DND-41 (cell line): ENCODE results near the gene AKIRIN1.
"Not testable (repeated sequence)": the region's sequence is repeated elsewhere in the genome, so short reads cannot be mapped to it uniquely, and the experiment has no call there.

Experiments
- EZH2 ChIP-seq: IDR thresholded peaks from 3 replicates; pipeline ENCODE4 v1.6.1; 2012; ENCODE audit warnings: borderline replicate concordance, low read depth, mild to moderate bottlenecking, moderate library complexity, low read length, inconsistent platforms; ENCODE audit not compliant: severe bottlenecking
- TF ChIP-seq, protein P1 (sequence below): IDR thresholded peaks from 2 replicates; pipeline ENCODE4 v1.5.1; 2012; ENCODE audit warnings: borderline replicate concordance, low read length, moderate library complexity, mild to moderate bottlenecking; ENCODE audit not compliant: poor library complexity, severe bottlenecking; ENCODE audit errors: extremely low read depth

DNA sequence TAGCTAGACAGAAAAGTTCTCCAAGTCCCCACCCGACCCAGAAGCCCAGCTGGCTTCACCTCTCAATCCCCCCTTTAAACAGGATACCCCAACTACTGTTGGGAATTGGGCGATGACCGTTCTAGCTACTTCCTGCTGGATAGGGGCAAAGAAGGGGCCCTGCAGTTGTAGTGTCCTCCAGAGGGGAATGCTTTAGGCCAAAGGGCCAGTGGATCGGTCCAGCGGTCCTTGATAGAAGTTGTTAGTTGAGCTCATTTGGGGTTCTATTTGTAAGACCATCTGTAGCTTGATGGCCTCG is 12.9 kb upstream of the AKIRIN1 start:
- TF ChIP-seq EZH2: not testable (repeated sequence)
- TF ChIP-seq, protein P1, sequence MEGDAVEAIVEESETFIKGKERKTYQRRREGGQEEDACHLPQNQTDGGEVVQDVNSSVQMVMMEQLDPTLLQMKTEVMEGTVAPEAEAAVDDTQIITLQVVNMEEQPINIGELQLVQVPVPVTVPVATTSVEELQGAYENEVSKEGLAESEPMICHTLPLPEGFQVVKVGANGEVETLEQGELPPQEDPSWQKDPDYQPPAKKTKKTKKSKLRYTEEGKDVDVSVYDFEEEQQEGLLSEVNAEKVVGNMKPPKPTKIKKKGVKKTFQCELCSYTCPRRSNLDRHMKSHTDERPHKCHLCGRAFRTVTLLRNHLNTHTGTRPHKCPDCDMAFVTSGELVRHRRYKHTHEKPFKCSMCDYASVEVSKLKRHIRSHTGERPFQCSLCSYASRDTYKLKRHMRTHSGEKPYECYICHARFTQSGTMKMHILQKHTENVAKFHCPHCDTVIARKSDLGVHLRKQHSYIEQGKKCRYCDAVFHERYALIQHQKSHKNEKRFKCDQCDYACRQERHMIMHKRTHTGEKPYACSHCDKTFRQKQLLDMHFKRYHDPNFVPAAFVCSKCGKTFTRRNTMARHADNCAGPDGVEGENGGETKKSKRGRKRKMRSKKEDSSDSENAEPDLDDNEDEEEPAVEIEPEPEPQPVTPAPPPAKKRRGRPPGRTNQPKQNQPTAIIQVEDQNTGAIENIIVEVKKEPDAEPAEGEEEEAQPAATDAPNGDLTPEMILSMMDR: not testable (repeated sequence)
